PC-9 (cell line): ENCODE data around the gene STYXL2. TPM values are rescaled to one million over a fixed set of nuclear protein-coding genes. Genes with fewer than 3 reads are reported as not detected.

Experiments used
- BruUV-seq: library from RNA; stranded (reverse); fragments of 400-500 nt; replicated peaks from 2 replicates; lab custom pipeline; 2021; lab: Mats Ljungman, UMichigan
- CTCF ChIA-PET: fragments of 300-600 bp; sonication (Branson Sonifier 250); formaldehyde crosslinking; loops from one replicate; lab custom pipeline; 2022; ENCODE audit warnings: antibody characterized with exemption; lab: Charles Lee
- POLR2A ChIA-PET: fragments of 300-600 bp; sonication (Branson Sonifier 250); formaldehyde crosslinking; loops from one replicate; lab custom pipeline; 2022; ENCODE audit warnings: antibody characterized with exemption; ENCODE audit not compliant: unreplicated experiment; lab: Charles Lee
- DNase-seq, 2 experiments: peaks; one replicate each; pipeline versions ENCODE4 v3.0.0 to v3.0.0-alpha.2; 2015 to 2022; ENCODE audit warnings: mixed read lengths in 1 of 2
- H2AFZ ChIP-seq: fragments of 200-600 bp; sonication (generic); 2 replicates; pipeline ENCODE4 v1.8.1; 2017; ENCODE audit warnings: antibody characterized with exemption
- H3F3A ChIP-seq: fragments of 200-600 bp; sonication (generic); 2 replicates; pipeline ENCODE4 v1.8.1; 2017; ENCODE audit warnings: antibody characterized with exemption, mild to moderate bottlenecking, low read depth; ENCODE audit not compliant: insufficient read depth
- H3K27ac ChIP-seq: fragments of 200-600 bp; sonication (generic); 2 replicates; pipeline ENCODE4 v1.6.1; 2016; ENCODE audit warnings: mixed run types
- H3K27me3 ChIP-seq: fragments of 200-600 bp; sonication (generic); 2 replicates; pipeline ENCODE4 v1.6.1; 2016; ENCODE audit warnings: low read depth, mixed run types; ENCODE audit not compliant: insufficient read depth
- H3K36me3 ChIP-seq: fragments of 200-600 bp; sonication (generic); 2 replicates; pipeline ENCODE4 v1.6.1; 2016; ENCODE audit warnings: low read depth, mixed run types
- H3K4me1 ChIP-seq: fragments of 200-600 bp; sonication (generic); replicated peaks from 2 replicates; pipeline ENCODE4 v1.6.1; 2016; ENCODE audit warnings: mixed run types; ENCODE audit not compliant: insufficient read depth
- H3K4me2 ChIP-seq: fragments of 200-600 bp; sonication (generic); 2 replicates; pipeline ENCODE4 v1.6.1; 2017; ENCODE audit warnings: mixed run types
- H3K4me3 ChIP-seq: fragments of 200-600 bp; sonication (generic); 2 replicates; pipeline ENCODE4 v1.6.1; 2016; ENCODE audit warnings: mixed run types
- H3K79me2 ChIP-seq: fragments of 200-600 bp; sonication (generic); 2 replicates; pipeline ENCODE4 v1.6.1; 2017; ENCODE audit warnings: low read depth, mixed run types
- H3K9me2 ChIP-seq: fragments of 200-600 bp; sonication (generic); 2 replicates; pipeline ENCODE4 v1.8.1; 2017; ENCODE audit warnings: mild to moderate bottlenecking; ENCODE audit not compliant: insufficient read depth
- H3K9me3 ChIP-seq: fragments of 200-600 bp; sonication (generic); 2 replicates; pipeline ENCODE4 v1.8.1; 2016; ENCODE audit warnings: low read depth; ENCODE audit not compliant: insufficient read depth
- H4K20me1 ChIP-seq: fragments of 200-600 bp; sonication (generic); 2 replicates; pipeline ENCODE4 v1.8.1; 2017; ENCODE audit not compliant: insufficient read depth
- EZH2 ChIP-seq: fragments of 200-600 bp; sonication (generic); IDR thresholded peaks from 2 replicates; pipeline ENCODE4 v1.8.0; 2017; ENCODE audit warnings: antibody characterized with exemption, low read depth
- intact Hi-C: fragments of 100-400 bp; cut with micrococcal nuclease; formaldehyde crosslinking; loops from one replicate; pipeline ENCODE4 v1.10.0; 2022; ENCODE audit not compliant: unreplicated experiment
- total RNA-seq: library from RNA; stranded (reverse); gene quantifications from 2 replicates; pipeline ENCODE4 v1.2.3, GENCODE V29; 2021
- TF ChIP-seq, protein P1 (sequence below): fragments of 200-600 bp; sonication (generic); conservative IDR thresholded peaks from 2 replicates; pipeline ENCODE4 v1.6.1; 2017; ENCODE audit warnings: mixed run types, antibody characterized with exemption, mild to moderate bottlenecking, moderate library complexity

STYXL2 gene
- total RNA-seq, 1 experiment from 2014 or later, result not detected

DNA sequence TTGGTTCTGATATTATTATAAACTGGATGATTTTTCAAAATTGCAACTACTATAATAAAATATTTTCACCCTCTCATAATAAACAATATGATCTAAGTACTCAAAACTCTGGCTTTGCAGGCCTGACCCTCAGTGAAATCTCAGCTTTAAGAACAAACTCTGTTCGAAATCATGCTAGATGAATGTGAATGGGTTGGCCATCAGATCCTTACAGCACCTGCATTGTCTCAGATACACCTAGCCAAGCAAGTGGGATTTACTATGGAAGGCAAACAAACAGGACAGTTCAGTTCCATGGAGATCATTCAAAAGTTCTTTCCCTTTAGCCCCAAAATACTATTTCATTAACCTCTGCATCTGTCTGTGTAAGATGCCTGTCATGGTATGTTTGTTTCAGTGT is 44.8 kb downstream of the STYXL2 start:
- H3K79me2 ChIP-seq, result no peaks in the 10 kb centered on the region
- no peaks in the 10 kb centered on the region for H3K9me3 ChIP-seq
- ChIA-PET POLR2A (no interaction called here), CTCF (no interaction called here)
- TF ChIP-seq EZH2, result no peak
- TF ChIP-seq, protein P1, sequence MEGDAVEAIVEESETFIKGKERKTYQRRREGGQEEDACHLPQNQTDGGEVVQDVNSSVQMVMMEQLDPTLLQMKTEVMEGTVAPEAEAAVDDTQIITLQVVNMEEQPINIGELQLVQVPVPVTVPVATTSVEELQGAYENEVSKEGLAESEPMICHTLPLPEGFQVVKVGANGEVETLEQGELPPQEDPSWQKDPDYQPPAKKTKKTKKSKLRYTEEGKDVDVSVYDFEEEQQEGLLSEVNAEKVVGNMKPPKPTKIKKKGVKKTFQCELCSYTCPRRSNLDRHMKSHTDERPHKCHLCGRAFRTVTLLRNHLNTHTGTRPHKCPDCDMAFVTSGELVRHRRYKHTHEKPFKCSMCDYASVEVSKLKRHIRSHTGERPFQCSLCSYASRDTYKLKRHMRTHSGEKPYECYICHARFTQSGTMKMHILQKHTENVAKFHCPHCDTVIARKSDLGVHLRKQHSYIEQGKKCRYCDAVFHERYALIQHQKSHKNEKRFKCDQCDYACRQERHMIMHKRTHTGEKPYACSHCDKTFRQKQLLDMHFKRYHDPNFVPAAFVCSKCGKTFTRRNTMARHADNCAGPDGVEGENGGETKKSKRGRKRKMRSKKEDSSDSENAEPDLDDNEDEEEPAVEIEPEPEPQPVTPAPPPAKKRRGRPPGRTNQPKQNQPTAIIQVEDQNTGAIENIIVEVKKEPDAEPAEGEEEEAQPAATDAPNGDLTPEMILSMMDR, result no peak
- DNase-seq, result no peak
- intact Hi-C loops, result no loop called here
- no peaks in the 10 kb centered on the region for H4K20me1 ChIP-seq
- H3K27ac ChIP-seq, result no peak overlapping the region
- H3K9me2 ChIP-seq, result no peaks in the 10 kb centered on the region
- no peak overlapping the region for H3K4me3 ChIP-seq
- no peaks in the 10 kb centered on the region for H3K27me3 ChIP-seq
- no peak overlapping the region for H3K4me2 ChIP-seq
- H3K4me1 ChIP-seq, result peaks cover 12% of the 10 kb centered on the region
- H3F3A ChIP-seq, result peaks cover 5% of the 10 kb centered on the region; the same call in 1 of the 2 replicates
- H3K36me3 ChIP-seq, result no peaks in the 10 kb centered on the region
- no TSS peak for BruUV-seq
- H2AFZ ChIP-seq, result no peak overlapping the region

DNA sequence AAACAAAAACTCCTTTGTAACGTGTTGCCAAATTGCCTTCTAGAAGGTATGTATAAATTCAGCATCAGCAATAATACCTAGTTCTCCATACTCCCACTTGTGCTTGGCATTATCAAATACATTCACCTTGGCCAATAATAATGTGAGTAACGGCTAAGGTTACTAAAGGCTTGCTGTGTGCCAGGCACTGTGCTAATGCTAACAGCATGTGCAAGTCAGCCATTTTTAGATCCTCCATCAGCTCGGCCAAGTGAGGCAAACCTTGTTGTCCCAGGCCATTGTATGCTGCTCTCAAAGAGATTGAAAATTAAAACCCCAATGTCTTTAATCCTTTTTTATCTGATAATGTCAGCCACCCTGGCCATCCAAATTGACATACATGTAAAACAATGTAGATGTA is 48.1 kb downstream of the STYXL2 start:
- H3F3A ChIP-seq, result no peaks in the 10 kb centered on the region
- ChIA-PET CTCF (no interaction called here), POLR2A (no interaction called here)
- no peak overlapping the region for H2AFZ ChIP-seq
- DNase-seq, result no peak
- H3K9me2 ChIP-seq, result no peaks in the 10 kb centered on the region
- intact Hi-C loops, result no loop called here
- no peaks in the 10 kb centered on the region for H3K36me3 ChIP-seq
- BruUV-seq, result no TSS peak
- no peak overlapping the region for H3K4me2 ChIP-seq
- H3K79me2 ChIP-seq, result no peaks in the 10 kb centered on the region
- no peaks in the 10 kb centered on the region for H3K27me3 ChIP-seq
- no peaks in the 10 kb centered on the region for H4K20me1 ChIP-seq
- TF ChIP-seq, protein P1, result no peak
- H3K4me3 ChIP-seq, result no peak overlapping the region
- H3K4me1 ChIP-seq, result no peaks in the 10 kb centered on the region
- H3K27ac ChIP-seq, result no peak overlapping the region
- H3K9me3 ChIP-seq, result 0 out of 2 replicates have a peak, but pooled peaks cover 3% of the 10 kb centered on the region

Other genes with a start within 250 kb of the STYXL2 start
- gene TADA1, start 217.8 kb upstream of the STYXL2 start, total RNA-seq, result 5.2 and 5.6 TPM in 2 replicates
- gene ILDR2, start 118.5 kb upstream of the STYXL2 start, total RNA-seq, result not detected in 2 replicates
- not detected in 2 replicates for gene MAEL, start 104.8 kb upstream of the STYXL2 start, total RNA-seq
- gene GPA33, start 3.7 kb upstream of the STYXL2 start, total RNA-seq, result not detected in 2 replicates
- gene POU2F1, start 126.8 kb downstream of the STYXL2 start, total RNA-seq, result 16.6 and 28.5 TPM in 2 replicates